HFFc6 (cell line): ENCODE results near the gene SKP1. TPM values are rescaled to one million over a fixed set of nuclear protein-coding genes. Genes with fewer than 3 reads are reported as not detected.

ENCODE experiments used
- DNase-seq: peaks from one replicate; pipeline ENCODE4 v3.0.0-alpha.2; 2018
- H3K27ac Mint-ChIP-seq: 2 replicates; pipeline ENCODE4 v1.8.0; 2020; ENCODE audit warnings: mild to moderate bottlenecking, mixed read lengths
- H3K27me3 Mint-ChIP-seq: 2 replicates; pipeline ENCODE4 v1.8.0; 2021; ENCODE audit warnings: mild to moderate bottlenecking, moderate library complexity, mixed read lengths; ENCODE audit not compliant: insufficient read depth
- H3K36me3 Mint-ChIP-seq: 2 replicates; pipeline ENCODE4 v1.8.0; 2021; ENCODE audit warnings: low read depth, mixed read lengths
- H3K4me1 Mint-ChIP-seq: 2 replicates; pipeline ENCODE4 v1.8.0; 2020; ENCODE audit warnings: low read depth, mixed read lengths
- H3K4me3 Mint-ChIP-seq: 2 replicates; pipeline ENCODE4 v1.8.0; 2020; ENCODE audit warnings: mild to moderate bottlenecking, moderate library complexity, mixed read lengths
- H3K9me3 Mint-ChIP-seq: 2 replicates; pipeline ENCODE4 v1.8.0; 2020; ENCODE audit warnings: mild to moderate bottlenecking, mixed read lengths
- CTCF ChIP-seq: fragments of 200-600 bp; sonication (generic); IDR thresholded peaks from 2 replicates; pipeline ENCODE4 v1.5.0; 2021; ENCODE audit warnings: antibody characterized with exemption, mild to moderate bottlenecking
- total RNA-seq, 6 experiments: library from RNA; stranded (reverse); fragmentation: NEBNext Ultra II Directional; extraction: Animal tissue kit (Norgen Biotek cat#: 25700); gene quantifications; 2 replicates in 1 of 6; 3 replicates in 5 of 6; pipeline ENCODE4 v1.2.3, GENCODE V29; 2021

The SKP1 gene
- total RNA-seq, 6 experiments from 2014 or later, result 419 to 474 (median 442) TPM

DNA sequence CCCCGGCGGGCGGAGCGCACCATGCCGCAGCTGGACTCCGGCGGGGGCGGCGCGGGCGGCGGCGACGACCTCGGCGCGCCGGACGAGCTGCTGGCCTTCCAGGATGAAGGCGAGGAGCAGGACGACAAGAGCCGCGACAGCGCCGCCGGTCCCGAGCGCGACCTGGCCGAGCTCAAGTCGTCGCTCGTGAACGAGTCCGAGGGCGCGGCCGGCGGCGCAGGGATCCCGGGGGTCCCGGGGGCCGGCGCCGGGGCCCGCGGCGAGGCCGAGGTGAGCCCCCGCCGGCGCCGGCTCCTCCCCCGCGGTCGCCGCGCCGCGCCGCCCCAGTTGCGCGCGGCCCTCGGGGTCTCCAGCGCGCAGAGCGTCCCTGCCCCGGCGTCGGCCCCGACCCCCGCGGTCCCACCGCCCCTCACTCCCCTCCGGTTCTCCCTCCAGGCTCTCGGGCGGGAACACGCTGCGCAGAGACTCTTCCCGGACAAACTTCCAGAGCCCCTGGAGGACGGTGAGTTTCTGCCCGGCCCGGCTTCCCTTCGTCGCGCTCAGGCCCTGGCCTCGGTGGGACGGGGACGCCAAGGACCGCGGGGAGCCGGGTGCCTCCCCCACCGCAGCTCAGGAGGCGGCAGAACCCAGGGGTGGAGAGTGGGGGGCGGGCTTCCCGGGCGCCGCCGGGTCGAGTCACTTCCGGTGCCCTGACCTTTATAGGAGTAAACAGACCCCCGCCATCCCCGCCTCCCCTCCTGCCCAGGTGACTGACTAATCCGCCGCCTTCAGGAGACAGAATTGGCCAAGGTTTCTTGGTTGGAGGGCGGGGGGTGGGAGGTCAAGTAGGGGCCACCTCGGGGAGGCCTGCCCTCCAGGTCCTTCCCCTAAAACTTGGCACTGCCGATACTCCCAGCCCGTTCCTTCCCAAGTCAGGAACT lies 61.6 kb downstream of the SKP1 start:
- peak overlapping the region; percentile 45 for H3K4me3 Mint-ChIP-seq
- peaks cover 19% of the 10 kb centered on the region for H3K27me3 Mint-ChIP-seq
- H3K4me1 Mint-ChIP-seq, result peaks cover 8% of the 10 kb centered on the region
- H3K9me3 Mint-ChIP-seq, result no peaks in the 10 kb centered on the region
- no peak overlapping the region for H3K27ac Mint-ChIP-seq
- H3K36me3 Mint-ChIP-seq, result no peaks in the 10 kb centered on the region
- no peak for DNase-seq
- no peak for TF ChIP-seq CTCF

GRCh38 chr5:134113902-134114875 lies 62.6 kb downstream of the SKP1 start, which contains the start of gene TCF7:
TSS of gene TCF7 (plus strand) at chr5:134114681. CDS start at chr5:134114907, 226 bp downstream.
- no peaks in the 10 kb centered on the region for H3K36me3 Mint-ChIP-seq
- peaks cover 19% of the 10 kb centered on the region for H3K27me3 Mint-ChIP-seq
- H3K4me3 Mint-ChIP-seq, result peak within 1 kb of the TSS; percentile 78
- peak; percentile 40 for DNase-seq
- H3K9me3 Mint-ChIP-seq, result no peaks in the 10 kb centered on the region
- peaks cover 8% of the 10 kb centered on the region for H3K4me1 Mint-ChIP-seq
- H3K27ac Mint-ChIP-seq, result no peak within 1 kb of the TSS
- TF ChIP-seq CTCF, result no peak

GRCh38 chr5:134113363-134113889 lies 63.3 kb downstream of the SKP1 start:
- TF ChIP-seq CTCF, result no peak
- DNase-seq, result no peak
- H3K36me3 Mint-ChIP-seq, result no peaks in the 10 kb centered on the region
- peaks cover 17% of the 10 kb centered on the region for H3K27me3 Mint-ChIP-seq
- H3K27ac Mint-ChIP-seq, result no peak overlapping the region
- H3K4me1 Mint-ChIP-seq, result peaks cover 8% of the 10 kb centered on the region
- no peaks in the 10 kb centered on the region for H3K9me3 Mint-ChIP-seq
- no peak overlapping the region; the same call in 1 of the 2 replicates for H3K4me3 Mint-ChIP-seq

- H3K36me3 Mint-ChIP-seq, result no peaks in the 10 kb centered on the region
- no peaks in the 10 kb centered on the region for H3K9me3 Mint-ChIP-seq
- H3K4me1 Mint-ChIP-seq, result peaks cover 8% of the 10 kb centered on the region
- H3K4me3 Mint-ChIP-seq, result no peak overlapping the region
- DNase-seq, result no peak
- TF ChIP-seq CTCF, result no peak
- H3K27me3 Mint-ChIP-seq, result peaks cover 18% of the 10 kb centered on the region
- no peak overlapping the region for H3K27ac Mint-ChIP-seq
These were observed 63.9 kb downstream of the SKP1 start for GRCh38 chr5:134112726-134113362.
